ENCODE results near the gene LCNL1.

DNA sequence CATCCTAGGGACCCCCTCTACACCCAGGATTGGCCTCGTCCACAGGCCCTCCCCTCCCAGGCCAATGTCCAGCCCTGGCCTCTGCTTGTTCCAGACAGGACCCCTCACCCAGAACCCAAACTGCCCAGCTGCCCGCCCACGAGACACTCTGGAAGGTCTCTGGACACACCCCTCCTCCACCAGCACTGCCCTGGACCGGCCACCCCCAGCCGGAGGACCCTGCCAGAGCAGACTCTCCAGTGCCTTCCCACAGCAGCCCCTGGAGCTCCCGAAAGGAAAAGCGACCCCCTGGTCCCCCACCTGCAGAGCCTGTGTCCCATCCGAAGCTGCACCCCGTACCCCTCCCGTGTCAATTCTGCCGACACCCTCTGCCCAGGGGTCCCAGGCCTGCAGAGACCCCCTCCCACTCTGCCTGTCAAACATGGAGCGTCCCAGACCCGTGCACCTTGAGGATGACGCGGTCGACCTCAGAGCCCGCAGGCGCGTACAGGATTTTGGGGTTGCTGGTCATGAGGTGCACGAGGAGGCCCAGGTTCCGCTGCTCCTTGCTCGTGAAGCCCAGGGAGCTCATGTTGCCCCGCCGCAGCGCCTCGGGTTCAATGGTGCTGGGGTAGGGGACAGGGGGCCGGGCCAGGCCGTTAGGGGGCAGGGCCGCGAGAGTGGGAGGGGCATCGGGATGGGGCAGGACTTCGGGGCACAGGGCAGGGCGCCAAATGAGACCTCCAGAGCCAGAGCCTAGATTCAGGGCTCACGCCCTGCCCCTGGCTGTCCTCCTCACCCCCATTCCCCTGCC lies 37.3 kb downstream of the LCNL1 start:
- TF ChIP-seq, protein P1, sequence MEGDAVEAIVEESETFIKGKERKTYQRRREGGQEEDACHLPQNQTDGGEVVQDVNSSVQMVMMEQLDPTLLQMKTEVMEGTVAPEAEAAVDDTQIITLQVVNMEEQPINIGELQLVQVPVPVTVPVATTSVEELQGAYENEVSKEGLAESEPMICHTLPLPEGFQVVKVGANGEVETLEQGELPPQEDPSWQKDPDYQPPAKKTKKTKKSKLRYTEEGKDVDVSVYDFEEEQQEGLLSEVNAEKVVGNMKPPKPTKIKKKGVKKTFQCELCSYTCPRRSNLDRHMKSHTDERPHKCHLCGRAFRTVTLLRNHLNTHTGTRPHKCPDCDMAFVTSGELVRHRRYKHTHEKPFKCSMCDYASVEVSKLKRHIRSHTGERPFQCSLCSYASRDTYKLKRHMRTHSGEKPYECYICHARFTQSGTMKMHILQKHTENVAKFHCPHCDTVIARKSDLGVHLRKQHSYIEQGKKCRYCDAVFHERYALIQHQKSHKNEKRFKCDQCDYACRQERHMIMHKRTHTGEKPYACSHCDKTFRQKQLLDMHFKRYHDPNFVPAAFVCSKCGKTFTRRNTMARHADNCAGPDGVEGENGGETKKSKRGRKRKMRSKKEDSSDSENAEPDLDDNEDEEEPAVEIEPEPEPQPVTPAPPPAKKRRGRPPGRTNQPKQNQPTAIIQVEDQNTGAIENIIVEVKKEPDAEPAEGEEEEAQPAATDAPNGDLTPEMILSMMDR (IDR thresholded peaks at IDR 0.05; ENCODE audit: poor library complexity), result no peak
- TF ChIP-seq EZH2 (IDR thresholded peaks at IDR 0.05; ENCODE audit: borderline replicate concordance), result no peak

Measured in hepatocyte (in vitro differentiated cells).